Effector memory CD4-positive, alpha-beta T cell (primary cell): Measurements from ENCODE around the gene ATRIP.

Source experiments
- DNase-seq, 3 donors: peaks; one replicate each; pipeline ENCODE4 v3.0.0-alpha.2; 2020
- H3K27ac ChIP-seq: 2 replicates; pipeline ENCODE4 v1.7.0; 2013; ENCODE audit warnings: mild to moderate bottlenecking, low read length, moderate library complexity; ENCODE audit not compliant: insufficient read depth, poor library complexity, severe bottlenecking
- H3K27me3 ChIP-seq: replicated peaks from 2 replicates; pipeline ENCODE4 v1.7.0; 2013; ENCODE audit warnings: mild to moderate bottlenecking, low read length; ENCODE audit not compliant: insufficient read depth, control insufficient read depth, poor library complexity, severe bottlenecking
- H3K36me3 ChIP-seq: 2 replicates; pipeline ENCODE4 v1.7.0; 2013; ENCODE audit warnings: mild to moderate bottlenecking, low read length, moderate library complexity; ENCODE audit not compliant: control insufficient read depth, insufficient read depth
- H3K4me1 ChIP-seq: 2 replicates; pipeline ENCODE4 v1.7.0; 2013; ENCODE audit warnings: low read length, mild to moderate bottlenecking; ENCODE audit not compliant: control insufficient read depth, insufficient read depth, poor library complexity, severe bottlenecking
- H3K4me3 ChIP-seq: 2 replicates; pipeline ENCODE4 v1.7.0; 2013; ENCODE audit warnings: low read length, low read depth, mild to moderate bottlenecking; ENCODE audit not compliant: insufficient read depth, poor library complexity, severe bottlenecking
- H3K9me3 ChIP-seq: 2 replicates; pipeline ENCODE4 v1.7.0; 2013; ENCODE audit warnings: mild to moderate bottlenecking, low read length, moderate library complexity; ENCODE audit not compliant: control insufficient read depth

ATRIP gene

GRCh38 chr3:48514431-48515227 lies 68.1 kb downstream of the ATRIP start:
- Histone ChIP-seq H3K4me1 (peaks cover 61% of the 10 kb centered on the region), H3K9me3 (no peaks in the 10 kb centered on the region), H3K27ac (no peak overlapping the region), H3K27me3 (no peaks in the 10 kb centered on the region), H3K36me3 (no peaks in the 10 kb centered on the region), H3K4me3 (peak overlapping the region; percentile 23)
- DNase-seq = peak in 1 of 3 donors; percentile 8
